HG03064 (cell line): ENCODE results near the gene PPP6R1.

Experiments
- ATAC-seq: cut with Tn5 transposase; IDR thresholded peaks from one replicate; pipeline ENCODE4 v1.9.1; 2021; ENCODE audit warnings: low read depth; ENCODE audit not compliant: unreplicated experiment

Gene PPP6R1

DNA sequence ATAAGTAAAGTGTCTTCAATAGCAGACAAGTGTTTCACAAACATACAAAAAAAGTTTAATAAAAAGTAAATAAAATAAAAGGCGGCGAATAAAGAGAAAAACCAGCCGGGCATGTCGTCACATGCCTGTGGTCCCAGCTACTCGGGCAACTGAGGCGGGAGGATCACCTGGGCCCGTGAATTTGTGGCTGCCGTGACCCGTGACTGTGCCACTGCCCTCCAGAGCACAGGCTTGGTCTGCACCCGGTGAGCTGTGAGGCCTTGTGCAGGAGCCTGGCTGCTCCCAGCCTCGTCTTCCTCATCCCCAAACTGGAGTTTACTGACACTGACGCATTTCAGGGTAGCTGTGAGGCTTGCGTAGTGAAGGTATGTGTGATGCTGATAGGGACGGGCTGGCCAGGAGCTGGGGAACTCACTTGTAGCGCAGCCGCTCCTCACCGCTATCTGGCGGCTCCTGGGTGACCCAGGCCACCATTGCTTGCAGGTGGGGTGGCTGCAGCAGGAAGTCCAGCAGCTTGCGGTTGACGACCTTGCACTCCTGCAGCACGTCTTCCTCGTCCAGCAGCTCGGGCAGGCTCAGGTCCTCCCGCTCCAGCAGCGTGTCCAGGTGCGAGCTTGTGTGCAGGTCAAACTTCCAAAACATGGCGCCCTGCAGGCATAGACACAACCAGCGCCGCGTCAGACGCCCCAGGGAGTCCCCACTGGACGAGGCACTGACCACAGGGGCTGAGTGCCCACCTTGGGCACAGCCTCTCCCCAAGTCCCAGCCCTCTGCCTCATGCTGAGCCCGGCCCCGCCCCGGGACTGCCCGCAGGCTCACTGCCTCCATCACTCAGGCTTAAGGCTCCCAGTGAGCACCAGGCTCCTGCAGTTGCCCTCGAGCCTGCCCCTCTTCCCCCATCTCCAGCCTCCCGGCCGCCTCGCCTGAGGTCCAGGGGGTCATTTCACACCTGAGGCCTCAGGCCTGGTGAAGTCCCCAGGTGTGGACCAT, 12.1 kb downstream of the PPP6R1 start:
- no peak for ATAC-seq

- no peak for ATAC-seq
Observed at GRCh38 chr19:55245236-55245904, 13.4 kb downstream of the PPP6R1 start.

DNA sequence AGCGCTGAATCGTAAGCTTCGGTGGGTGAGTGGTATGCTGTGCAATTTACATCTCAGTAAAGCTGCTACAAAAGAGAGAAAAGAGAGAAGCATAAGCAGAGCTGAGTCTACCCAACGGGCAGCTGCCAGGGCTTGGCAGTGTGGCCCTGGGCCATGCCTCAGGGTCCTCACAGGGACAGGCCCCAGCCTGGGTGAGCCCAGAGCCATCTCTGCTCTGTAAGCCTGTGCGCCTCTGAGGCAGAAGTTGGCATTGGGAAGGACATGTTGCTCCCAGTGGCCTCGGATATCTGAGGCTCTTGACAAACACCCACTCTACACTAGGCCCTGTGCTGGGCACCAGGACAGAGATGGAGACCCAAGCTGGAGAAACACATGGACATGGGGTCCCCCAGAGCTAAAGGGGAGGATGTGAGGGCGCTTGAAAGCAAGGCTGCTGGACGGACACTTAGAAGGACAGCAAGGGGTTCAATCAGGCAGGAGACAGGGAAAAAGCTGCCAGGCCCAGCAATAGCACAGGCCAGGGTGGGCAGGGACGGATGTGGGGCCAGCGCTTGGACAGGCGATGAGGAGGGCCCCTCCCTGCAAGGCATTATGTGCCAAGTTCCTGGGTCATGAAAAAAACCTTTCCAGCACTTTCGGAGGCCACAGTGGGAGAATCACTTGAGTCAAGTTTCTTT, 14.7 kb downstream of the PPP6R1 start:
- ATAC-seq = no peak

DNA sequence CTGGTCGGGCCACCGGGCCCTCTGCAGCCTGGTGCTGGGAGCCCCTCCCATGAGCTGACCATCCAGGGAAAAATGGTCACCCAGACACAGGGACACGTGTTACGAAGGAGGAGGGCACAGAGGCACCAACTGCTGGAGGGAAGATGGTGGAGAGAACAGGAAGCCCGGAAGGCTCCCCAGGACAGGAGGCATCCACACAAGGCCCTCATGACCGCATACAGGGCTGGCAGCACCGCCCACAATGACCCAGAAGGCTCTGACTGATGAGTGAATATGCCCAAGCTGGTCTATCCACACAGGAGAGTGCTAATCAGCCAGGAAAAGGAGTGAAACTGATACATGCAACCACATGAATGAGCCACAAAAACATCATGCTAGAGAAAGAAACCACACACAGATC, 16.3 kb downstream of the PPP6R1 start:
- no peak for ATAC-seq

DNA sequence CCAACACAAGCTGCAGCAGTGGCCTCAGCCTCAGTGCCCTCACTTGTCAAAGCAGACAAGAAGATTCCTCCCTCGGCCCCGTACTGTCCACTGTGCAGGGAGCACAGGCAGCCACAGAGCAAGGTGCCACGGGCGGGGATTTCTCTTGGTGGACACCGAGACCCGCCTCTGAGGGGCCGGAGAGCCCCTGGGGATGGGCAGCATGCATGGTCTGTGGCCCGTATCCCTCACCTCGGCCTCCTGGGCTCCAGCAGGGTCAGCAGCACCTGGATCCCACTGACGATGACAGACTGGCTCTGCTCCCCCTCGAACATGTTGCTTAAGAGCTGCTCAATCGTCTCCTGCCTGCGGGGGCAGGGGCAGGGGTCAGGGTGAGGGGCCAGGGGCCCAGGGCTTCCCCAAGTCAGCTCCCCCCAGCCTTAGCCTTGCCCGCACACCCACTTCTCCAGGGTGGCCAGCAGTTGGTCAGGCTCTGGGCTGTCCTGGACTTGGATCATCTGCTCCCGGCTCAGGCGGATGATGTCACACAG, 16.8 kb downstream of the PPP6R1 start:
- no peak for ATAC-seq

GRCh38 chr19:55241143-55241934, 17.5 kb downstream of the PPP6R1 start:
- no peak for ATAC-seq

DNA sequence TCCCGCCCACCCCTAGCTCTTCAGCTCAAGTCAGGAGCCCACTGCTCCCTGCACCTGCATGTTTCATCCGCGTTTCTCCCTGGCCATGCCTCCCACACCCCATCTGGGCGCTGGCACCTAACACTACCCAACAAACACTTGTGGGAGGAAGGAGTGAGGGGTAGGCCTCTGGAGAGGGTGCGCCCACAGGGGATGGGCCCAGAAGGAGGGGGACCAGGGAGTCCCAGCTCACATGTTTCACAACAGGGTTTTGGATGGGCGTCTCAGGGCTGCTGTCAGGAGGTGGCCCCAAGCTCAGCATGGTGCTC, 18.1 kb downstream of the PPP6R1 start:
- no peak for ATAC-seq

DNA sequence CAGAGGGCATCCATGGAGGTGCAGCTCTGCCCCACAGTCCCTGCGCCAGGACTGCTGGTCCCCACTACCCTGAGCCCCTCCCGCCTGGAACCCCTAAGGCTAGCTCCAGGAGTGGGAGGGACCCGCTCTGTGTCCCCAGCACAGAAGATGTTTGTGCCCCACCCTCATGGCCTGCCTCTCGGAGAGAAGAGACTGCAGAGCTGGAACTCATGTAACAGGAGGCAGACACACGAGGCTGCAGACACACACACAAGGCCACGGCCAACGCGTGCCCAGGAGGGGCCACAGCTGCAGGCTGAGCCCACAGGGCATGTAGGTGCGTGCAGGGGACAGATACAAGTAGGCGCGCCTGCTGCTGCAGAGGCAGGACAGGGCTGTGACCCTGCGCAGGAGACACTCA, 19.8 kb downstream of the PPP6R1 start:
- no peak for ATAC-seq

DNA sequence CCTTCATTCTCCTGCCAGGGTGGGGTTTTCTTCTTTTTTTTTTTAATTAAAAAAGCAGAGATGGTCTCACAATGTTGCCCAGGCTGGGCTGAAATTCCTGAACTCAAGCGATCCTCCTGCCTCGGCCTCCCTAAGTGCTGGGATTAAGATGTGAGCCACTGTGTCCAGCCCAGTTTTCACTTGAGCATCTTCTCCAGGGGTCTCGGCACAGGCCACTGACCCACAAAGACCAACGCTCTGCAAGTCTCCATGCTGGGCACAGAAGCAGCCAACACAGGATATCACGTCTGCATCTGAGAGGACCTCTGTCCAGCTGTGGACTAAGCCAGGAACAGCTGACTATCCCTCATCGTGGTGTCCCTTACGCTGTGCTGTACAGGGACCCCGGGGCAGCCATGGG, 20.8 kb downstream of the PPP6R1 start:
- no peak for ATAC-seq

- no peak for ATAC-seq
Observed at GRCh38 chr19:55232986-55233385, 25.8 kb downstream of the PPP6R1 start.

- ATAC-seq = no peak
Observed at GRCh38 chr19:55232286-55232602, 26.6 kb downstream of the PPP6R1 start.

DNA sequence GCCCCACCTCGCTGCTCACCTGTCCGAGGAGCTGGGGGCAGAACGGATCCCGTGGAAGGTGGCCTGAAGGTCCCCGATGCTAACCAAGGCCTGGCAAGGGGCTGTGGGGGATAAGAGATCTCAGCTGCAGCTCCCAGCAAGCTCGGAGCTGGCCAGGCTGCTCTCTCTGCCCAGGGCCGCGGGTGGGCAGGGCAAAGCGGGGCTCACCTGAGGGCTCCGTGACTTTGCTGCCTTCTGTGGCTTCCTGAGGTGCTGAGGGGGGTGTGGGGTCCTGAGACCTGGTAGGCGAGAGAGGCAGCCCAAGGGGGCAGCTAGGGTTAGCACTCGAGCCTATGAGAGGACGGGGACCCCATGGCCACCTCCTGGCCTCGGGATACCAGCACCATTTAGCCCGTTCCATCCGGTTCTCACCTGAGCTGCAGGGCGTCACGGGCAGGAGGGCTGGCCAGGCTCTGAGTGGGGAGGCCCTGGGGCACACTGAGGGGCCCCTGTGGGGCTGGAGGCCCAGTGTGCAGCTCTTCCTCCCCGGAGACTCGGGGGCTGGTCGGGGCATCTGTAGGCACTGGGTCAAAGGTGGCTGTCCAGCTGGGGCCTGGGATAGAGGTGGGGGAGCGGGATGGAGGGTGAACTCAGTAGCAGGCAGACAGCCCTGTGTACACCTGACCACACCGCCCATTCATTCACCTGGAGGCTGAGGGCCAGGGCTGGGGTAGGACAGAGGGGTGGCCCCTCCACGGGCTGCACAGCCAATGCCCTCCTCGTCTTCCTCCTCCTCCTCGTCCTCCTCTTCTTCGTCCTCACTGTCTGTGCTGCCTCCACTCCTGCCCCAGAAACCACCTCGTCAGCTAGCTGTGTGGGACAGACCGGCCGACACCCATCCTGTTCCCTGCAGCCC, 27.2 kb downstream of the PPP6R1 start:
- no peak for ATAC-seq

DNA sequence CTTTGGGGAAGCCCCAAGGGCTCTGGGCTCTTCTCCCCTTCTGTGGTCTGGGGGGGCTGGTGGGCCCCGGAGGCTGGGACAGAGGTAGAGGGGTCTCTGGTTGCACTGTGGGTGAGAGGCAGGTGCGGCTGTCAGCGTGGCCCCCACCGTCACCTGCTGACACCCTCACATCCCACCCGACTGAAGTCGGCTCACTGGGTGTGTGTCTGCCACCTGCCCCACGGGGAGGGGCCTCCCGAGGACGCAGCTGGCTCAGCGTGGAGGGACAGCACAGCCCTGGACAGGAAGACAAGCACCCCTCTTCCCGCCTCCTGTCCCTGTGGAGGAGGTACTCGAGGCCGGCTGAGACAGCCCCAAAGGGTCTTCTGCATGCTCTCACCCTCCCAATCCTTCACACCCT, 28.0 kb downstream of the PPP6R1 start:
- no peak for ATAC-seq

GRCh38 chr19:55230329-55230728, 28.5 kb downstream of the PPP6R1 start:
- no peak for ATAC-seq

- no peak for ATAC-seq
Observed at GRCh38 chr19:55229789-55230182, 29.0 kb downstream of the PPP6R1 start.

DNA sequence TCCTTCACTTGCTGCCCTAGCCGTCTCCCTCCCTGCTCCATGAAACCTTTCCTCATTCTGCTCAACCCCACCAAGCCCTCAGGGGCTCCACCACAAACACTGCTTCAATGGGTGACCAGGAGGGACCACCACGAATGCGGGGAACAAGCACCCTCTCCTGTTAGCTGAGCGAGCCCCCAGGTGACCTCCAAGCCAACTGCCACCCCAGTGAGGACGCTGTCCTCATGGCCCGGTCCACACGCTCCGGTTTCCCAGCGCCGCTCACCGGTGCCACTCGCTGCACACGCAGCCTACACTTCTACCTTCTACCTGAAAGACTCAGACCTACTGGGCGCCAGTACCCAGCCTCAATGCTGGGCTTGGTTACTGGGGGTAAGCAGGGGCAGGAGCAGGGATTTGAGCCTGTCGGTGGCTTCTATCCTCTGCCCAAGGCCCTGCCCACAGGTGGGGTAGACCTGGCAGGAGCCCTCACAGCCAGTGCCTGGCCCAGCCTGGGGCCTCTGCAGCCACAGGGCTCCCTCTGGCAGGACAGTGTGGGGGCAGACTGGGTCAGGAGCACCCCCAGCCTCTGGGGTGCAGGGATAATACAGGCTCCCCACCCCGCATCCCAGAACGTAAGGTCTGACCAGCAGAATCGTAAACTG, 29.6 kb downstream of the PPP6R1 start:
- no peak for ATAC-seq

- ATAC-seq = no peak
Observed at GRCh38 chr19:55228403-55229031, 30.3 kb downstream of the PPP6R1 start, which contains the start of gene TMEM86B. TMEM86B (minus strand) TSS chr19:55228763; CDS start chr19:55228741, 22 bp downstream.

DNA sequence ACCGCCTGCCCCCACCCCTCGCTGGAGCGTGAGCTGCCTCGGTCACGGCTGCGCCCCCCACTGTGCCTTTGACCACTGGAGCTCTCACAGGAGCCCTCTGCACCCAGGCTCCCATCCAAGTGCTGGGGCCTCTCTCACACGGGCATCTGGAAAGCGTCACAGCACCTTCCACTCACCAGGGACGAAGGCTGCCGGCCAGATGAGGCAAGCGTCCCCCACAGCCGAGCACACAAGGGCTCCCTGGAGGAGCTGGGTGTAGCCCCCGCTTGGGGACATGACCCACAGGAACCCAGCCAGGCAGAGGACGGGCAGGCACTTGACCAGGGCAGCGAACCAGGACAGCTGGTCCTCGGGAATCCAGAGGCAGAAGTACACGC, 30.8 kb downstream of the PPP6R1 start:
- ATAC-seq = no peak
